ENCODE data around the gene PTPN18. TPM values are rescaled to one million over a fixed set of nuclear protein-coding genes. Genes with fewer than 3 reads are reported as not detected.

PTPN18 gene
- total and polyA plus RNA-seq, 2 donors (not counting 1 experiment from before 2014, with no cell fraction given), result 91.0 to 102 TPM

DNA sequence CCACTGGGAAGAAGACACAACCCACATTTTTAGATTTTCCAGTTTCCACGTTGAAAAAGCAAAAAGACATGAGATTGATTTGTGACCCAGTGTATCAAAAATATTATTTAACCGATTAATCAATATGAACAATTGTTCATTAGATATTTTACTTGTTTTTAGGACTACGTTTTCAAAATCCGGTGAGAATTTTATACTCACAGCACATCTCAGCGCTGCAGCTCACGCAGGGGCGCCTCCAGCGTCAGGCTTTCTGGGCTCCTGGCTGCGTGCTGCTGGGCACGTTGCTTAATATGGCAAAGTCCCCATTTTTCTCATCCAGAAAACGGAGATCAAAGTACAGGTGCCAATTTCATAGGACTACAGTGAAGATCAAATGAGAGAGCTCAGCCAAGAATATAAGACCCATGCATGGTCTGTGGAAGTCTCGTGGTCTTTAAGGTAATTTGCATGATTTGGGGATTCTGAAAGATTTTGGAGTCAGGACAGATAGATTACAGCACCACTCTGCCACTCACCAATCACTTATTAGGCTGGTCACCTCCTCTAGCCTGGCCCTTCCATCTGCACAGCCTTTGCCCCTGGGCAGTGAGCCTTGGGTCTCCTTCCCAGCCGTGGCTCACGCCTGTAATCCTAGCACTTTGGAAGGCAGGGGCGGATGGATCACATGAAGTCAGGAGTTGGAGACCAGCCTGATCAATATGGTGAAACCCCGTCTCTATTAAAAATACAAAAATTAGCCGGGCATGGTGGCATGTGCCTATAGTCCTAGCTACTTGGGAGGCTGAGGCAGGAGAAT is 36.2 kb downstream of the PTPN18 start:
- H4K20me1 ChIP-seq (ENCODE audit: control insufficient read depth, insufficient read depth, low read length, poor library complexity, severe bottlenecking), result no peaks in the 10 kb centered on the region
- H3K9me3 ChIP-seq (ENCODE audit: control extremely low read depth in 1 of 3, control insufficient read depth in 2 of 3, insufficient read depth in 1 of 3, low read length in 2 of 3), result peaks cover 0 to 5% (median 0%) of the 10 kb centered on the region in 3 donors
- H3K79me2 ChIP-seq (ENCODE audit: control insufficient read depth, insufficient read depth, low read length), result no peaks in the 10 kb centered on the region
- no peak for ATAC-seq (ENCODE audit: low read depth)
- peak overlapping the region; percentile 83 for H2AFZ ChIP-seq (ENCODE audit: insufficient read depth, low read depth, low read length, poor library complexity, severe bottlenecking)
- WGBS (ENCODE audit: insufficient coverage), result 36% methylated on average over 12 of the region's 17 CpGs
- Mint-ChIP-seq H3K4me1 (peaks cover 46% of the 10 kb centered on the region), H3K9me3 (ENCODE audit: insufficient read depth) (no peaks in the 10 kb centered on the region), H3K27me3 (no peaks in the 10 kb centered on the region), H3K27ac (peak overlapping the region; percentile 95), H3K4me3 (peak overlapping the region; percentile 94)
- no peaks in the 10 kb centered on the region for H3K27me3 ChIP-seq (replicated peaks in 1 of 4; ENCODE audit: control extremely low read depth in 1 of 4, control insufficient read depth in 3 of 4, insufficient read depth in 4 of 4, low read length in 3 of 4)
- peak; percentile 20 for DNase-seq
- TF ChIP-seq, protein P1, sequence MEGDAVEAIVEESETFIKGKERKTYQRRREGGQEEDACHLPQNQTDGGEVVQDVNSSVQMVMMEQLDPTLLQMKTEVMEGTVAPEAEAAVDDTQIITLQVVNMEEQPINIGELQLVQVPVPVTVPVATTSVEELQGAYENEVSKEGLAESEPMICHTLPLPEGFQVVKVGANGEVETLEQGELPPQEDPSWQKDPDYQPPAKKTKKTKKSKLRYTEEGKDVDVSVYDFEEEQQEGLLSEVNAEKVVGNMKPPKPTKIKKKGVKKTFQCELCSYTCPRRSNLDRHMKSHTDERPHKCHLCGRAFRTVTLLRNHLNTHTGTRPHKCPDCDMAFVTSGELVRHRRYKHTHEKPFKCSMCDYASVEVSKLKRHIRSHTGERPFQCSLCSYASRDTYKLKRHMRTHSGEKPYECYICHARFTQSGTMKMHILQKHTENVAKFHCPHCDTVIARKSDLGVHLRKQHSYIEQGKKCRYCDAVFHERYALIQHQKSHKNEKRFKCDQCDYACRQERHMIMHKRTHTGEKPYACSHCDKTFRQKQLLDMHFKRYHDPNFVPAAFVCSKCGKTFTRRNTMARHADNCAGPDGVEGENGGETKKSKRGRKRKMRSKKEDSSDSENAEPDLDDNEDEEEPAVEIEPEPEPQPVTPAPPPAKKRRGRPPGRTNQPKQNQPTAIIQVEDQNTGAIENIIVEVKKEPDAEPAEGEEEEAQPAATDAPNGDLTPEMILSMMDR (IDR thresholded peaks at IDR 0.05), result no peak
- no peak for TF ChIP-seq EZH2 (IDR thresholded peaks at IDR 0.05; ENCODE audit: borderline replicate concordance, insufficient read depth, low read depth, low read length, poor library complexity, severe bottlenecking)
- peak overlapping the region in 1 of 2 donors; percentile 14 for H3K27ac ChIP-seq (ENCODE audit: low read length in 2 of 2)
- H3K4me2 ChIP-seq (replicated peaks; ENCODE audit: low read depth, low read length, poor library complexity, severe bottlenecking), result peak overlapping the region; percentile 89
- ChIA-PET CTCF (interaction anchor here (1.9 kb wide), 1 partner anchor 19 kb away, joined by 5 read pairs; no protein-coding TSS in a partner anchor), POLR2A (no interaction called here)
- peak overlapping the region; percentile 76 for H3K9ac ChIP-seq (ENCODE audit: low read length)
- intact Hi-C loops (cut with micrococcal nuclease), result loop anchor here (1.0 to 5.0 kb wide), 2 partner anchors 20 to 35 kb away; partner anchors contain the start of gene PTPN18
- peaks cover 20 to 46% of the 10 kb centered on the region in 2 donors for H3K4me1 ChIP-seq (ENCODE audit: control insufficient read depth in 2 of 2, insufficient read depth in 2 of 2, low read length in 2 of 2)
- H3K36me3 ChIP-seq (replicated peaks in 1 of 2; ENCODE audit: control extremely low read depth in 1 of 2, control insufficient read depth in 1 of 2, extremely low read depth in 1 of 2, insufficient read depth in 2 of 2, low read length in 1 of 2), result no peaks in the 10 kb centered on the region
- H3K4me3 ChIP-seq (ENCODE audit: control extremely low read depth in 1 of 5, extremely low read depth in 1 of 5, insufficient read depth in 1 of 5, low read depth in 2 of 5, low read length in 4 of 5), result peak overlapping the region; percentile 48 to 72 (median 63)
